ENCODE measurements around the gene EFTUD2.

The EFTUD2 gene

DNA sequence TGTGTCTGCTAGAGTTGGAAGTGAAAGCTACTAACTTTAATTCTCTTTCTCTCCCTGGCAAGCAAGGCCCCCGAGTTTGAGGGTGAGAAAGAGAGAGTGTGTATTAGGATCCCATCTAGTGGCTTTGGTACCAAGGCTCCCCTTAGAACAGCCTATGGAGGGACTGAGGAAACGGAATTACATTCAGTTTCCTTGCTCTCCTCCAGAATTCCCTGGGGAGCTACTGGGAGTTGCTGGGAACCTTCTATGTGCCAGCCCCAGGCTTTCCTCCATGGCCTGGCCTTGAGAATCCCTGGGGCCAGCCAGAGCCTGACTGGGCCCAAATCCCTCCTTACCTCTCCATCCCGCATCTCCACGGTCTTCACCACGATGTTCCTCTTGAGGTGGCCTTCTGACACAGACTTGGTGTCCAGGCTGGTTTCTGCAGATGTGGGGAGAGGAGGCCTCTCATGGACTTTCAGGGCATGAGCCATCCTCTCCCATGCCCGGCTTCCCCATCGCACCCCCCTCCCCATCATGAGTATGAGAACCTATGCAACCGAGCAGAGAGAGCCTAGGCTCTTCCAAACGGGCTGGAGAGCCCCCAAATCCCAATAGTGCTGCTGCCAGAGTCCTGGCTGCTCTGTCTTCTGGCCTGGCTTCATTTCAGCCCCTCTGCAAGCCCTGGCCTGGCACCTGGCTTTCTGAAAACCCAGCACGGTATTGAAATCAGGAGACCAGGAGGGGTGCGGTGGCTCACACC is 8.7 kb upstream of the EFTUD2 start:
- TF ChIP-seq YY1 (IDR thresholded peaks at IDR 0.05; ENCODE audit: low read depth) (no peak), CEBPB (IDR thresholded peaks at IDR 0.05) (no peak), EP300 (IDR thresholded peaks at IDR 0.05; ENCODE audit: borderline replicate concordance) (no peak), CREB1 (IDR thresholded peaks at IDR 0.05; ENCODE audit: low read depth) (no peak), TCF12 (IDR thresholded peaks at IDR 0.05; ENCODE audit: low read depth) (no peak), FOXM1 (IDR thresholded peaks at IDR 0.05; ENCODE audit: borderline replicate concordance, low read depth) (no peak)
- TF ChIP-seq, protein P1, sequence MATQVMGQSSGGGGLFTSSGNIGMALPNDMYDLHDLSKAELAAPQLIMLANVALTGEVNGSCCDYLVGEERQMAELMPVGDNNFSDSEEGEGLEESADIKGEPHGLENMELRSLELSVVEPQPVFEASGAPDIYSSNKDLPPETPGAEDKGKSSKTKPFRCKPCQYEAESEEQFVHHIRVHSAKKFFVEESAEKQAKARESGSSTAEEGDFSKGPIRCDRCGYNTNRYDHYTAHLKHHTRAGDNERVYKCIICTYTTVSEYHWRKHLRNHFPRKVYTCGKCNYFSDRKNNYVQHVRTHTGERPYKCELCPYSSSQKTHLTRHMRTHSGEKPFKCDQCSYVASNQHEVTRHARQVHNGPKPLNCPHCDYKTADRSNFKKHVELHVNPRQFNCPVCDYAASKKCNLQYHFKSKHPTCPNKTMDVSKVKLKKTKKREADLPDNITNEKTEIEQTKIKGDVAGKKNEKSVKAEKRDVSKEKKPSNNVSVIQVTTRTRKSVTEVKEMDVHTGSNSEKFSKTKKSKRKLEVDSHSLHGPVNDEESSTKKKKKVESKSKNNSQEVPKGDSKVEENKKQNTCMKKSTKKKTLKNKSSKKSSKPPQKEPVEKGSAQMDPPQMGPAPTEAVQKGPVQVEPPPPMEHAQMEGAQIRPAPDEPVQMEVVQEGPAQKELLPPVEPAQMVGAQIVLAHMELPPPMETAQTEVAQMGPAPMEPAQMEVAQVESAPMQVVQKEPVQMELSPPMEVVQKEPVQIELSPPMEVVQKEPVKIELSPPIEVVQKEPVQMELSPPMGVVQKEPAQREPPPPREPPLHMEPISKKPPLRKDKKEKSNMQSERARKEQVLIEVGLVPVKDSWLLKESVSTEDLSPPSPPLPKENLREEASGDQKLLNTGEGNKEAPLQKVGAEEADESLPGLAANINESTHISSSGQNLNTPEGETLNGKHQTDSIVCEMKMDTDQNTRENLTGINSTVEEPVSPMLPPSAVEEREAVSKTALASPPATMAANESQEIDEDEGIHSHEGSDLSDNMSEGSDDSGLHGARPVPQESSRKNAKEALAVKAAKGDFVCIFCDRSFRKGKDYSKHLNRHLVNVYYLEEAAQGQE (IDR thresholded peaks at IDR 0.05; ENCODE audit: low read depth) = no peak
- TF ChIP-seq, protein P2, sequence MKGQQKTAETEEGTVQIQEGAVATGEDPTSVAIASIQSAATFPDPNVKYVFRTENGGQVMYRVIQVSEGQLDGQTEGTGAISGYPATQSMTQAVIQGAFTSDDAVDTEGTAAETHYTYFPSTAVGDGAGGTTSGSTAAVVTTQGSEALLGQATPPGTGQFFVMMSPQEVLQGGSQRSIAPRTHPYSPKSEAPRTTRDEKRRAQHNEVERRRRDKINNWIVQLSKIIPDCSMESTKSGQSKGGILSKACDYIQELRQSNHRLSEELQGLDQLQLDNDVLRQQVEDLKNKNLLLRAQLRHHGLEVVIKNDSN (IDR thresholded peaks at IDR 0.05) = no peak

DNA sequence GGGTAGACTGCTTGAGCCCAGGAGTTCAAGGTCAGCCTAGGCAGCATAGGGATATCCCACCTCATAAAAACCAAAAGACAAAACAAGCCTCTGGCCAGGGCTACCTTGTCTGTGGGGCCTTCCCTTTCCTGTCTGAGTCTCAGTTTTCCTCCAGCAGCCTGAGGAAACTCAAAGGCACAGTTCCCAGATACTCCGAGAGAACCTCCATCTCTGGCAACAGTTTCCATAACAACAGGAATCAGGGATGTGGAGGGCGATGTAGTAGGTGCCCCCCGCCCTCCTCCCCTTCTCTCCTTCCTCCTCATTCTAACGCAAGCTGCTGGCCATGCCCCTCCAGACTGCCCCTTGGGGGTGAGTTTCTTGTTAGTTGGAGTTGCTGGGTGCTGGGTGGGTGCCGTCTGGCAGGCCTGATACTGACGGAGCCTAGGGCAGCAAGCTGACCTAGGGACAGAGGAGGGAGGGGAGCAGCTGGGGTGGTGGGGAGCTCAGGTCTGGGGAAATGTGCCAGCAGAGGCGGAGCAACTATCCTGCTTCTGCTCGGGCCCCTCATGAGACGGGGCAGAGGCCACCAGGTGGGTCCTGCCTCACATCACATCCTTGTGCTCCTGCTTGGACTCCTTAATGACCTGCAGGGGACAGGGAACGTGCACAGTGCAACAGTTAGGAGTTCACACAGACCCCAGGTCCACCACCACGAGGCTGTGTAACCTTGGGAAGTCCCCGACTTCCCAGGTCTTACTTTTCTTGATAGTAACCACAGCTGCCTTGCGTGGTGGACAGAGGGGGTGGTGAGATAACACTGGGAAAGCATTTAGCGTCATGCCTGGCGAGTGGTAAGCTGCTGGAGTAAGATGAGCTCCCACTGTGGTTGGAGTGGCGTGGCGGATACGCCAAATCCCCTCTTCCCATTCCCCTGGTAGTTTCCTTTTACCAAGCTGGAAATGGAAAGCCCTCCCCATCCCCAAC is 7.8 kb upstream of the EFTUD2 start:
- no peak for TF ChIP-seq TEAD4 (IDR thresholded peaks at IDR 0.05)
- TF ChIP-seq, protein P3, sequence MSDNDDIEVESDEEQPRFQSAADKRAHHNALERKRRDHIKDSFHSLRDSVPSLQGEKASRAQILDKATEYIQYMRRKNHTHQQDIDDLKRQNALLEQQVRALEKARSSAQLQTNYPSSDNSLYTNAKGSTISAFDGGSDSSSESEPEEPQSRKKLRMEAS (IDR thresholded peaks at IDR 0.05) = no peak
- TF ChIP-seq CEBPB (IDR thresholded peaks at IDR 0.05) = no peak
- TF ChIP-seq YY1 (IDR thresholded peaks at IDR 0.05; ENCODE audit: low read depth) = no peak
- TF ChIP-seq, protein P1 (IDR thresholded peaks at IDR 0.05; ENCODE audit: low read depth) = no peak
- no peak for TF ChIP-seq TCF12 (IDR thresholded peaks at IDR 0.05; ENCODE audit: low read depth)
- TF ChIP-seq, protein P2 (IDR thresholded peaks at IDR 0.05) = no peak
- no peak for TF ChIP-seq FOXM1 (IDR thresholded peaks at IDR 0.05; ENCODE audit: borderline replicate concordance, low read depth)

DNA sequence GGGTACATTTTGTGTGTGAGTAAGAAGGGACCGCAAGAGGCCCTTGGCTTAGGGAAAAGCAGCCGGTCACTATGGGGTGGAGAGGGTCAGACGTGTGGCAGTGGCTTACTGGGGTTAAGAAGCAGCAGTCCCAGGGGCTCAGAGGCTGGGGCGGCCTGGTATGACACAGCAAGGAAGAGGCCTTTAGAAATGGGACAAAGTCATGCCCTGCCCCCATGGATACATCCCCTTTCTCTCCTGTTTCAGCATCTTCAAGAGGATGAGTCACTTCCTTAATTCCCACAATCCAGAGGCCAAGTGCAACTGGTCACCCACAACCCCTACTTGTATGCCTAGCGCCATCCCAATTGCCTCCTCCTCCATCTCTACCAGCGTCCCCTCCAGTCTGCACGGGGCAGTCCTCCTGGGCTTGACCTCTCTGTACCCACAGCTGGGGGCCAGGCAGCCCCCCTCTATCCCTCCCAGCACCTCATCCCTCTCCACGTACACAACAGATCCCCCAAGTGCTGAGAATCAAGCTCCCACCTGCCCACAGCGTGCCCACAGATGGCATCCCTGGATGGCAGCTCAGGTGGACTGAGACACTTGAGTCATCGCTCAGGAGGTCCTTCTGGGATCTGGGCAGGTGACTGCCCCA is 6.9 kb upstream of the EFTUD2 start:
- TF ChIP-seq EGR1 (IDR thresholded peaks at IDR 0.05) (no peak), FOXM1 (IDR thresholded peaks at IDR 0.05; ENCODE audit: borderline replicate concordance, low read depth) (no peak), TAF1 (IDR thresholded peaks at IDR 0.05; ENCODE audit: low read depth) (no peak), ZBTB7A (IDR thresholded peaks at IDR 0.05; ENCODE audit: low read depth) (no peak), CREB1 (IDR thresholded peaks at IDR 0.05; ENCODE audit: low read depth) (no peak), TEAD4 (IDR thresholded peaks at IDR 0.05) (no peak), YY1 (IDR thresholded peaks at IDR 0.05; ENCODE audit: low read depth) (no peak), CEBPB (IDR thresholded peaks at IDR 0.05) (no peak), TCF12 (IDR thresholded peaks at IDR 0.05; ENCODE audit: low read depth) (no peak), NFIC (IDR thresholded peaks at IDR 0.05) (no peak), EP300 (IDR thresholded peaks at IDR 0.05; ENCODE audit: borderline replicate concordance) (no peak)
- TF ChIP-seq, protein P1 (IDR thresholded peaks at IDR 0.05; ENCODE audit: low read depth) = no peak
- TF ChIP-seq, protein P2 (IDR thresholded peaks at IDR 0.05) = no peak

All from Ishikawa (cell line).